Right lobe of liver (tissue), 6 donors: Measurements from ENCODE around the gene GLA. TPM values are rescaled to one million over a fixed set of nuclear protein-coding genes. Genes with fewer than 3 reads are reported as not detected.

Experiments used
- ATAC-seq, 4 donors: fragments of 200-7000 bp; cut with Tn5 transposase; one replicate each; pipeline ENCODE4 v1.9.1; 2020; ENCODE audit warnings: mild to moderate bottlenecking in 4 of 4, moderate library complexity in 4 of 4
- DNase-seq, 3 donors: peaks; one replicate each; pipeline ENCODE4 v3.0.0-alpha.2; 2020
- H3K27ac ChIP-seq, 3 donors: fragments of 200-600 bp; one replicate each; pipeline ENCODE4 v1.8.0; 2022
- H3K27me3 ChIP-seq, 2 donors: fragments of 200-600 bp; one replicate each; pipeline ENCODE4 v1.8.0; 2022
- H3K36me3 ChIP-seq, 4 donors: fragments of 200-600 bp; sonication (generic) in 1 of 4; one replicate each; pipeline versions ENCODE4 v1.5.1 to v1.8.0; 2017 to 2022; ENCODE audit warnings: control low read depth in 1 of 4
- H3K4me1 ChIP-seq, 4 donors: fragments of 200-600 bp; sonication (generic) in 1 of 4; one replicate each; pipeline versions ENCODE4 v1.5.1 to v1.8.0; 2017 to 2022; ENCODE audit warnings: control low read depth in 1 of 4
- H3K4me3 ChIP-seq, 3 donors: fragments of 200-600 bp; one replicate each; pipeline ENCODE4 v1.8.0; 2022
- H3K9me3 ChIP-seq, 4 donors: fragments of 200-600 bp; sonication (generic) in 1 of 4; one replicate each; pipeline versions ENCODE4 v1.5.1 to v1.8.0; 2017 to 2022; ENCODE audit warnings: control low read depth in 1 of 4
- CTCF ChIP-seq, 4 donors: fragments of 200-600 bp in 3 of 4; fragments of 450-650 bp in 1 of 4; IDR thresholded peaks; one replicate each; pipeline versions ENCODE4 v1.5.1 to v1.8.0; 2016 to 2022; ENCODE audit warnings: antibody characterized with exemption in 4 of 4, mild to moderate bottlenecking in 2 of 4
- POLR2A ChIP-seq: fragments of 450-650 bp; IDR thresholded peaks from one replicate; pipeline ENCODE4 v1.6.1; 2017; ENCODE audit warnings: antibody characterized with exemption, mild to moderate bottlenecking
- WGBS: methylation state at CpG from one replicate; pipeline ENCODE4 v1.1.6; 2018; ENCODE audit warnings: low coverage, low lambda C conversion rate; ENCODE audit not compliant: insufficient coverage; ENCODE audit errors: missing lambda C conversion rate; 5-methylcytosine and 5-hydroxymethylcytosine counted together
- intact Hi-C, 2 donors: fragments of 100-400 bp; cut with DNase I; formaldehyde crosslinking; loops; one replicate each; pipeline versions ENCODE4 v1.11.2 to v1.14.1; 2022
- long read RNA-seq: library from polyadenylated mRNA; unstranded; transcript quantifications from one replicate; pipeline ENCODE4 v2.0.0, GENCODE V29; 2019
- total RNA-seq, 6 experiments: library from RNA; depleted of rRNA in 2 of 6; stranded (reverse); fragments of >200 nt in 2 of 6; fragmentation: NEBNext Ultra II Directional in 3 of 6; extraction: Animal tissue kit (Norgen Biotek cat#: 25700) in 3 of 6; gene quantifications; one replicate each; pipeline versions ENCODE4 v1.1.0 to v1.2.4, GENCODE V29; 2016 to 2023
- donor health status: DM: no; HTN: yes; CAD: no.
- donor health status: DM: no; HTN: no; CAD: no.
- donor health status: DM: no; HTN: no; CAD: no.
- donor health status: DM: no; HTN: yes; CAD: no.
- donor health status: DM: no; HTN: yes; CAD: no.

The GLA gene
- total RNA-seq: 10 to 100 TPM in 4 of 6 experiments, 1 to 10 TPM in 2; 8.1 to 19.0 (median 15.0) TPM
- long read RNA-seq, transcript GLA-201 (7 exons, 1,318 nt): major isoform, 7 of 7 reads
- long read RNA-seq, partial matches to known transcripts: 0 of 7 reads
- long read RNA-seq, other reads (novel, unspliced or antisense): 0 of 7 reads

- TF ChIP-seq CTCF (IDR thresholded peaks at IDR 0.05) (no peak), POLR2A (peak; percentile 68)
- DNase-seq (peak; percentile 81 to 91 (median 90)), ATAC-seq (peak; percentile 91 to 98 (median 94))
- Histone ChIP-seq H3K4me3 (peak within 1 kb of the TSS; percentile 38 to 65 (median 56)), H3K4me1 (peaks cover 0 to 9% (median 0%) of the 10 kb centered on the region in 4 donors), H3K36me3 (peaks cover 0 to 6% (median 3%) of the 10 kb centered on the region in 4 donors), H3K27ac (peak within 1 kb of the TSS; percentile 91 to 95 (median 95)), H3K27me3 (no peaks in the 10 kb centered on the region), H3K9me3 (no peaks in the 10 kb centered on the region)
- intact Hi-C loops: no loop called here
- WGBS: 28% methylated on average over 25 of the region's 47 CpGs
Observed at GRCh38 chrX:101407748-101408531, at the start of gene GLA, which contains the start of gene HNRNPH2. Gene GLA (minus strand): TSS chrX:101407925. CDS start chrX:101407903, 22 bp downstream. Gene HNRNPH2 (plus strand): TSS chrX:101408222. CDS start chrX:101411989, 3,767 bp downstream.

GRCh38 chrX:101452056-101452455 lies 44.3 kb upstream of the GLA start:
- no peaks in the 10 kb centered on the region for H3K9me3 ChIP-seq
- TF ChIP-seq CTCF (IDR thresholded peaks at IDR 0.05): no peak
- no peak for TF ChIP-seq POLR2A
- no peak for DNase-seq
- no peaks in the 10 kb centered on the region for H3K4me1 ChIP-seq
- intact Hi-C loops: no loop called here
- no peaks in the 10 kb centered on the region for H3K27me3 ChIP-seq
- no peak for ATAC-seq
- H3K27ac ChIP-seq: no peak overlapping the region
- no peaks in the 10 kb centered on the region for H3K36me3 ChIP-seq
- WGBS: 47% methylated on average over 3 of the region's 3 CpGs
- H3K4me3 ChIP-seq: no peak overlapping the region

- no peak for TF ChIP-seq POLR2A
- TF ChIP-seq CTCF (IDR thresholded peaks at IDR 0.05): no peak
- H3K36me3 ChIP-seq: no peaks in the 10 kb centered on the region
- no peak overlapping the region for H3K27ac ChIP-seq
- DNase-seq (peak in 2 of 3 donors; percentile 23 to 56), ATAC-seq (peak in 2 of 4 donors; percentile 52 to 59)
- no CpG with 5 or more reads among the region's 2 CpGs for WGBS
- no peaks in the 10 kb centered on the region for H3K27me3 ChIP-seq
- H3K4me1 ChIP-seq: no peaks in the 10 kb centered on the region
- no peak overlapping the region for H3K4me3 ChIP-seq
- no peaks in the 10 kb centered on the region for H3K9me3 ChIP-seq
- intact Hi-C loops: no loop called here
Observed at GRCh38 chrX:101450961-101451360, 43.2 kb upstream of the GLA start.

- intact Hi-C loops: no loop called here
- Histone ChIP-seq H3K36me3 (no peaks in the 10 kb centered on the region), H3K27me3 (no peaks in the 10 kb centered on the region), H3K4me1 (no peaks in the 10 kb centered on the region), H3K27ac (no peak overlapping the region), H3K4me3 (no peak overlapping the region), H3K9me3 (no peaks in the 10 kb centered on the region)
- DNase-seq (peak in 1 of 3 donors; percentile 47), ATAC-seq (peak in 1 of 4 donors; percentile 64)
- no CpG with 5 or more reads among the region's 2 CpGs for WGBS
- no peak for TF ChIP-seq POLR2A
- no peak for TF ChIP-seq CTCF (IDR thresholded peaks at IDR 0.05)
Observed at GRCh38 chrX:101450085-101450484, 42.4 kb upstream of the GLA start.
